ENCODE results near the gene PIK3CA. TPM values are rescaled to one million over a fixed set of nuclear protein-coding genes. Genes with fewer than 3 reads are reported as not detected.

The PIK3CA gene
- total and polyA plus RNA-seq, 2 donors from 2014 or later = 6.1 to 24.8 TPM

DNA sequence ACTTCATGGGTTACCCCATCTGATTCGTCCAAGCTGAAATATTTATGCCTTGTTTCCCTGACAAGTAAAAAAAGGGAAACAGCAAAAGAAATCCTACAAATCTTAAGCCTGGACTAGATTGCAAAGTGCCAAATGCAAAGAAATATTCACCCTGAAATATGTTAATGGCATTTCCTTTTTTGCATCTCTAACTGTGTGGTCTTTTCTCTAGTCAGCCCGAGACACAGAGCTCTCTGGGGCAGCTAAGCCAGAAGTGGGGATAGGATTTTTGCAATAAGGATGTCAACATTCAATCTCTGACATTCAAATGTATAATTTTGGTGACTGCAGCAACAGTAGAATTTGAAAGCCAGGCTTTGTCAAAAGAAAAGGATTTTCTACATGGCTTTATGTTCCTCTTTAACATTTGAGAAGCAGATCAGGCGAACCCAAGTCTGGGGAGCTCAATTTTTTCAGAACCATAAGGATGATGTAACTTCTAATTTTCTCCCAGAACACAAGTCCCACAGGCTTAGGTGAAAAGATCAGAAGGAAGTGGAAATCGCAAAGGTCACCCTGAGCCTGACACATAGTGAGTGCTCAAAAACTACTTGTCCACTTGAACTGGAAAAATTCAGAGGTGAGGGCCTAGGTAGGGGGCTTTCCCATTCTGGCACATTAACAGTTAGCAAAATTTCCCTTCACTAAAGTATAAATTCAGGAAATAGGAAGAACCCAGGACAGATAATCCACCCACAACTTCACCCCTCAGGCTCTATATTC, 131.0 kb downstream of the PIK3CA start:
- H3K9ac ChIP-seq (ENCODE audit: low read length in 3 of 3) = no peak overlapping the region
- H3K36me3 ChIP-seq (ENCODE audit: control insufficient read depth in 2 of 3, insufficient read depth in 3 of 3, low read length in 3 of 3) = no peaks in the 10 kb centered on the region
- H3K27me3 ChIP-seq (ENCODE audit: control insufficient read depth, insufficient read depth, low read length) = no peaks in the 10 kb centered on the region
- no peak overlapping the region for H3K4me3 ChIP-seq (ENCODE audit: low read length in 3 of 3)
- no peaks in the 10 kb centered on the region for H3K4me1 ChIP-seq (ENCODE audit: control insufficient read depth in 2 of 3, insufficient read depth in 2 of 3, low read depth in 1 of 3, low read length in 3 of 3)
- intact Hi-C loops (cut with DNase I) = no loop called here
- no peak for DNase-seq
- no peak for TF ChIP-seq CTCF (IDR thresholded peaks at IDR 0.05; ENCODE audit: borderline replicate concordance, extremely low read depth, insufficient read depth)
- no peak overlapping the region for H3K27ac ChIP-seq (ENCODE audit: low read depth in 2 of 2, low read length in 2 of 2)
- no peak for FAIRE-seq
- no peaks in the 10 kb centered on the region for H3K9me3 ChIP-seq (ENCODE audit: control insufficient read depth in 2 of 3, insufficient read depth in 1 of 3, low read length in 3 of 3)

GRCh38 chr3:179279837-179280236, 131.7 kb downstream of the PIK3CA start:
- intact Hi-C loops (cut with DNase I) = no loop called here
- H3K4me3 ChIP-seq (ENCODE audit: low read length in 3 of 3) = no peak overlapping the region
- no peak for TF ChIP-seq CTCF (IDR thresholded peaks at IDR 0.05; ENCODE audit: borderline replicate concordance, extremely low read depth, insufficient read depth)
- DNase-seq (no peak), FAIRE-seq (no peak)
- no peaks in the 10 kb centered on the region for H3K36me3 ChIP-seq (ENCODE audit: control insufficient read depth in 2 of 3, insufficient read depth in 3 of 3, low read length in 3 of 3)
- H3K4me1 ChIP-seq (ENCODE audit: control insufficient read depth in 2 of 3, insufficient read depth in 2 of 3, low read depth in 1 of 3, low read length in 3 of 3) = no peaks in the 10 kb centered on the region
- H3K27me3 ChIP-seq (ENCODE audit: control insufficient read depth, insufficient read depth, low read length) = no peaks in the 10 kb centered on the region
- no peak overlapping the region for H3K27ac ChIP-seq (ENCODE audit: low read depth in 2 of 2, low read length in 2 of 2)
- no peaks in the 10 kb centered on the region for H3K9me3 ChIP-seq (ENCODE audit: control insufficient read depth in 2 of 3, insufficient read depth in 1 of 3, low read length in 3 of 3)
- H3K9ac ChIP-seq (ENCODE audit: low read length in 3 of 3) = no peak overlapping the region

DNA sequence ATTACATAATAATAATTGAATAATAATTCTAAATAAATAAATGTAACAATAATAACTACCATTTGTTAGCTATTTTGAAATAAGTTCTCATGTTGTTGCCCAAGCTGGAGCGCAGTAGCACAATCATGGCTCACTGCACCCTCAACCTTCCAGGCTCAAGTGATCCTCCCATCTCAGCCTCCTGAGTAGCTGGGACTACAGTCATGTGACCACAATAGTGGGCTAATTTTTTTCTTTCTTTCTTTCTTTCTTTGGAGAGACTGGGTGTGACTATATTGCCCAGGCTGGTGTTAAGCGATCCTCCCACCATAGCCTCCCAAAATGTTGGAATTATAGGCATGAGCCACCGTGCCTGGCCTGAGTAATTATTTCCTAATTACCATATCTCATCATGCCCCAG, 133.7 kb downstream of the PIK3CA start:
- H3K36me3 ChIP-seq (ENCODE audit: control insufficient read depth in 2 of 3, insufficient read depth in 3 of 3, low read length in 3 of 3) = no peaks in the 10 kb centered on the region
- H3K4me3 ChIP-seq (ENCODE audit: low read length in 3 of 3) = no peak overlapping the region
- H3K27me3 ChIP-seq (ENCODE audit: control insufficient read depth, insufficient read depth, low read length) = no peaks in the 10 kb centered on the region
- no peak overlapping the region for H3K9ac ChIP-seq (ENCODE audit: low read length in 3 of 3)
- H3K9me3 ChIP-seq (ENCODE audit: control insufficient read depth in 2 of 3, insufficient read depth in 1 of 3, low read length in 3 of 3) = no peaks in the 10 kb centered on the region
- no peaks in the 10 kb centered on the region for H3K4me1 ChIP-seq (ENCODE audit: control insufficient read depth in 2 of 3, insufficient read depth in 2 of 3, low read depth in 1 of 3, low read length in 3 of 3)
- intact Hi-C loops (cut with DNase I) = no loop called here
- no peak for DNase-seq
- H3K27ac ChIP-seq (ENCODE audit: low read depth in 2 of 2, low read length in 2 of 2) = no peak overlapping the region
- FAIRE-seq = no peak
- TF ChIP-seq CTCF (IDR thresholded peaks at IDR 0.05; ENCODE audit: borderline replicate concordance, extremely low read depth, insufficient read depth) = no peak

DNA sequence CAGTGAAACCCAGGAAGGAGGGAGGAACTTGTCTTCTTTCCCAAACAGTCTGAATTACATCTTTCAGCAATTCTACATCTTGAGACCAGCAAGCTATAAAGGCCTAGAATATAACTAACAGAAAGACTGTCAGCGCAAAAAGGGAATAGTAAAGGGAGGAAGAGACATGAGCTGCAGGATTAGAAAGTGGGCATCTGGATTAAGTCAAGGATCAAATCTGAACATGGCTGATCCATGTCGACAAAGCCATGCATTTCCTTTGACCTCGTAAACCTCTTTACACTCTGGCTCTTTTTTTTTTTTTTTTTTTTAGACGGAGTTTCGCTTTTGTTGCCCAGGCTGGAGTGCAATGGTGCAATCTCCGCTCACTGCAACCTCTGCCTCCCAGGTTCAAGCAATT, 138.2 kb downstream of the PIK3CA start:
- H3K27me3 ChIP-seq (ENCODE audit: control insufficient read depth, insufficient read depth, low read length) = no peaks in the 10 kb centered on the region
- FAIRE-seq (no peak), DNase-seq (no peak)
- H3K9ac ChIP-seq (ENCODE audit: low read length in 3 of 3) = no peak overlapping the region
- TF ChIP-seq CTCF (IDR thresholded peaks at IDR 0.05; ENCODE audit: borderline replicate concordance, extremely low read depth, insufficient read depth) = no peak
- H3K4me3 ChIP-seq (ENCODE audit: low read length in 3 of 3) = no peak overlapping the region
- intact Hi-C loops (cut with DNase I) = no loop called here
- no peaks in the 10 kb centered on the region for H3K9me3 ChIP-seq (ENCODE audit: control insufficient read depth in 2 of 3, insufficient read depth in 1 of 3, low read length in 3 of 3)
- H3K4me1 ChIP-seq (ENCODE audit: control insufficient read depth in 2 of 3, insufficient read depth in 2 of 3, low read depth in 1 of 3, low read length in 3 of 3) = no peaks in the 10 kb centered on the region
- no peaks in the 10 kb centered on the region for H3K36me3 ChIP-seq (ENCODE audit: control insufficient read depth in 2 of 3, insufficient read depth in 3 of 3, low read length in 3 of 3)
- H3K27ac ChIP-seq (ENCODE audit: low read depth in 2 of 2, low read length in 2 of 2) = no peak overlapping the region

All from kidney (tissue), 14 donors.